HCEC 1CT (cell line): ENCODE data around the gene JPH2.

Source experiments
- DNase-seq: peaks from one replicate; pipeline ENCODE4 v3.0.0-alpha.2; 2017

Gene JPH2

DNA sequence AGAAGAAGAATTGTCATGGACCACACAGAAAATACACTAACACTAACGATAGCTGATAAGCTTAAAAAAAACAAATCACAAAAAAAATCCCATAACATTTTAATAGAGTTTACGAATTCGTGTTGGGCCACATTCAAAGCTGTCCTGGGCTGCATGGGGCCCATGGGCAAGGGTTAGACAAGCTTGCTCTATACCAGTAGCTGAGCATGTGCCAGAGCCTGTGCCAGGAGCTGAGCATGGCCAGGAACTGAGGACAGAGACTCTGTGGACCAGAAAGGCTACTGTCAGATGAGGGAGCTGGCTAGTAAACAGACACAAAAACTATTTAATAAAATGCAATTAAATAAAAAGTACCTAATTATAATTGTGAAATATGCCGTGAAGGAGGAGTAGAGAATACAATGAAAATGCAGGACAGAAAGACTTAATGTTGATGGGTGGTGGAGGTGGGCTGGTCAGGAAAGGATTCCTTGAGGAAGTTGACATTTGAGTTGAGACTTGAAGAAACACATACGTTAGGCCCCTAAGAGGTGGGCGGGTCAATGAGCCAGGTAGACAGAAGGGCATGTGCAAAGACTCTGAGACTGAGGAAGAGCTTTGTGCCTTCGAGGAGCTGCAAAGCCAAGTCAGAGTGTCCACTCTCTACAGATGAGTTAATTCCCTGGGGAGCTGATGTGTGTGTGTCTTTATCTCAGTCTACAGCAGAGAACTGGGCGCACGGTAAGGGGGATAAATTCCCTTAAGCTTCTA is 66.1 kb downstream of the JPH2 start:
- DNase-seq = no peak

DNA sequence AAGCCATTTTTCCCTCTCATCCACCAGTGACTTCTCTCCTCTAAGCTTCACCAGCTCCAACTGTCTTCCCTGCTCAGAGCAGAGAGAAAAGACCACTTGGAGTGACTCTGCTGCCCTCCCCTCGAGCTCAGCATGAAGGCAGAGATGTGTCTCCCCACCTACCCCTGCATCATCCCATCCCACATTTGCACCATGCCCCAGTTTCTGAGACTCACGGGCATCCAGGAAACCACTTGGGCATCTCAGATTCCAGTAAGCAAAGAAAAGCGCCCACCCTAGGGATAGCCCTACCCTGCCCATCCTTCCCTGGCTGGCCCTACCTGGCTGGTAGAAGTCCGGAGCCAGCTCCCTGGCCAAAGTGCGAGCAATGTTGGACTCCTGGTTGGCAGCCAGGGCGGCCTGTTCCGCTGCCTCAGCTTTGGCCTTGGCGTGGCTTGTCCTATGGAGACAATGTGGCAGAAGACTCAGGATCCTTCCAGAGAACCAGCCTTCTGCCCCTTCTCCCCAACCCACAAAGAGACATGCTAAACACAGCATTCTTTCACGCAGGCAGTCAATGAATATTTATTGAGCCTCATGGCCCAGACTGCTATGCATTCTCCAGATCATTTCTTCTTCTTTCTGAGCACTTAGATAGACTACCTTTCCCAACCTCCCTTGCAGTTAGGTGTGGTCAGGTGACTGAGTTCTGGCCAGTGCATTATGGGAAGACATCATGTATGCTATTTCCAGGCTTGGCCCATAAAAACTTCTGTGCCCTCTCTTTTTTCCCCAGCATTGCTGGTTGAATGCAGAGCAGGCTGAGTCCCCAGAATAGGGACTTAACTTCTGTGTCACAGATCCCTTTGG is 68.6 kb downstream of the JPH2 start:
- DNase-seq = no peak

DNA sequence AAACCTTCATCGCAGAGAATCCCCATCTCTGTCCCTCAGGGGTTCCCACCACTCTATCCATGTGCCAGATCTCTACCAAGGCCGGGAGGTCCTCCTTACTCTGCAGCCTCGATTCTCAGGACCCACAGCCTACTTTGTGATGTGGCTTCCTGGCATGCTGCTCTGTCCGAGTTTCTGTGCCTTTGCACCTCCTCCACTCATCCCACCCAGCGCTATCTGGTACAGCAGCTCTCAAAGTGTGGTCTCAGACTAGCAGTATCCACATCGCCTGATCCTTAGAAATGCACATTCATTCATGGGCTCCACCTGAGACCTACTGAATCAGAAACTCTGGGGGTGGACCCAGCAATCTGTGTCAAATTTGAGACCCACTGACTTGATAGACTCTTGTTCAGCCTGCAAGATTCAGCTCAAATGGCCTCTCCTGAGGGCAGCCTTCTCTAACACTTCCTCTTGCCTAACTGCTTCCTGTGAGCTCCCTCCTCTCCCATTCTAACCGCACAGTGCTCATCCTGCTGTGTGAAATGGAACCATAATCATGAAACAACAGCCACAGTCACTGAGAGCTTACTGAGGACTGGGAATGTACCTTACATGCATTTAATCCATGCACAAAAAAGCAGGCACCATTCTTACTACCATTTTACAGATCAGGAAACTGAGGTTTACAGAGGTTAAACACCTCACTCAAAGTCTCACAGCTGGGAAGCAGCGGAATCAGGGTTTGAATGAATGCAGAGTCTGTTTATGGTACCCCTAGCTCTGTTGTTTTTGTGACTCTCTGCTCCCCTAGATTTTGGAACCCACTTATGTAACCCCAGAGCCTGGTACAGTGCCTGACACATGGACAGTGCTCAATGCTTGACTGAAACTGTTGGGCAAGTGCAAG is 69.4 kb downstream of the JPH2 start:
- no peak for DNase-seq

DNA sequence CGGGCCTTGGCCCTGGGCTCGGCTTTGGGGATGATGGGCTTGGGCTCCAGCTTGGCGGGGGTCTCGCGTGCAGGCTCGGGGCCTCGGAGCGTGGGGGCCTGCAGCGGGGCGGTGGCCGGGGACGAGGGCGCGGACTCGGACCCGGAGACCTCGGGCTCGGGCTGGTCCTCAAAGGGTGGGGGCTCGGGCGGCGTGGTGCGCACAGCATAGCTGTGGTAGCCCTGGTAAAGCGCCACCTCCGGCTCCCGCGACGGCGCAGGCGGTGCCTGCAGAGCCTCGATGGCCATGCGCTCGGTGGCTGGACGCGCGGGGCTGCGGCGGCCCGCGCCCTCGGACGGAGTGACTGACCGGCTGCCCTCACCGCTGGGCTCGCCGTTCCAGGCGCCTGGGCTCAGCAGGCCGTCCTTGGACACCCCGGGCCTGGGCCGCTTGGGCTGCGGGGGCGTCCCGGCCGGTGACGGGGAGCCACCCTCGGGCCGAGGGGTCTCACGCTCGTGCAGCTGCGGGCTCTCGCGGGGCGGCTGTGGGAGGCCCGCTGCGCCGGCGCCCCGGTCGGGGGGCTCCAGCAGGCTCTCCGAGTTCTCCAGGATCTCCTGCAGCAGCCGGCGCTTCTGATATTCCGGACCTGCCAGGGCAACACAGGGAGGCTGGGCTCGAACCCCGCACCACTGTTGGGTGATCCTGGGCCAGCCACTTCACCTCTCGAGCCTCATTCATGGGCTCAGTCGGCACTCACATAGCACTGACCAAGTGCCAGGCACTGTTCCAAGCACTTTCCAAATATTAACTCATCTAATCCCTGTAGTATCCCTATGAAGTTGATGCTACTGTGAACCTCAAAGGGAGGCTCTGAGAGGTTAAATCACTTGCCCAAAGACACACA is 71.0 kb downstream of the JPH2 start:
- no peak for DNase-seq

DNA sequence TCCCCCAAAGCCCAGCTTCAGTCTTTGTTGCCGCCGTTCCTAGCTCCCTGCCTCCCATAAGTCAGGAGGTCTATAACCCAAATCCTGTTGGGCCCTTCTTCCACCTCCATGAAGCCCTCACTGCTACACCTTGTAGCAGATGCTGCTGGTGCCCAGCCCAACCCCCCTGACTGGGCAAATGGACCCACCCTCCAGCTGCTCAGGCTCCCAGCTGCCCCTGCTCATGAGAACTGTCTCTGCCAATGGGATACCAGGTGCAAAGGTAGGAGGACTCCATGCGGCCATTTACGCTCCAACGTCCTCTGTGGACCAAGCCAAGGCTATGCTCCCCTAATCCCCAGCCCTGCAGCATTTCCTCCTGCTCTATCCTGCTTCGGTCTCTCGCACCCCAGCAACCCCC is 71.8 kb downstream of the JPH2 start:
- no peak for DNase-seq

DNA sequence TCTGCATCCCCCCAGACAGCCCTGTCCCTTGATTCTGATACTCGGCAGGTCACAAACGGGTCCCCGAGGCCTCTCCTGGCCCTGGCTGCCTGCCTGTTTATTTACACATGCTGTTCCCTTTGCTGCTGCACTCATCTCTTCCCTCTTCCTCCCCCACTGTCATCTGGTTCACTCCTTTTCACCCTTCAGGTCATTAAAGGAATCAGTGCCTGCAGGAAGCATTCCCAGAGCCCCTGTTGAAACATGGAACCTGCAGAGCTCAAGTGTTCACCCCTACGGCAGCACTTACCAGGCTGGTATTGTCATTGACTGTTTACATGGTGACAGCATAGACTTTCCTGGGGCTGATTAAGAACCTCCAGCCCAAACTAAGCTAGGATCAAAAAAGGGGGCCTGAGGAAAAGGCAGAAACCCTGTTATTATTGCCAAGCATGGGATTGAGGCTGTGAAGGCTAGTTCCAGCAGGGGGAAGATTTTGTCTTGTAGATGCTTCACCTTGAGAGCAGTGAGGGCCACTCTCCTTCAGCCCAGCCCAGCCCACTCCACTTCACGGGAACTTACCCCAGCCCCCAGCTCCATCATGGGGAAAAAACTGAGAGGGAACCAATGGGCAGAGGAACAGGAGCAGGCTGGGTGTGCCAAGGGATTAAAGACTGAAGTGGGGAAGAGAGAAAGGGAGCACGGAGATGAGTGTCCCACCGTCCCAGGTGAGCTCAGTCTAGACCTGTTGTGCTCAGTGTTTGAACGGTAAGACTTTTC is 73.2 kb downstream of the JPH2 start:
- DNase-seq = no peak

DNA sequence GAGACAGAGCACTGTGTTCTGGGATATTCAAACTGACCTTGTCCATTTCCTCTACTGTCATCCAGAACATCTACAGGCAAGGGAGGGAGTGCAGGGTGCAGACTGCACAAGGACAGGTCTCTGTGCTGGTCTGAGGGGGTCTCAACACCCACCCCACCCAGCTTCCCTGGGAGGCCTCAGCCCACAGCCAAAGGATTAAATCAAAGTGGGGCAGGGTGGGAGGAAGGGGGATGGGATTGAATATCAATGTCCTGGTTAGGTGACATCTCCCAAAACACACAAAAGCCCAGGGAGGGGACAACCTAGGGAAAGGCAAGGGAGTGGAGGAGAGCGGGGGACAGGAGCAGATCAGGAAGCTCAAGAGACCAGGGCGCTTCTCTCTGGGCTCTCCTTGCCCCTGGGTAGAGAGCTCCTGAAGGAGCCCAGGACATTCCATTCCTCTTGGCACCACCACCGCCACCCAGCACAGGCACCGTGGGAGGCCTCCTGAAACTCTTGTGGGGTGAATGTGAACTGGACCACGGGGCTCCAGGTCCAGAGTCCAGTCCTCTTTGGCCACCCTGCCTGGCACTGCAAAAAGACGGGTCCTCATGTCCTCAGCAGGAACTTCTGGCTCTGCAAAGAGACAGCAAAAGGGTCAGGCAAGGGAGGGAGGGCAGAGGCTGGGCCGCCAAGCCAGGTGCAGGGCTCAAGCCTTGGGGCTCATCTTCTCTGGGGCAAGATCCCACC is 73.9 kb downstream of the JPH2 start:
- no peak for DNase-seq

DNA sequence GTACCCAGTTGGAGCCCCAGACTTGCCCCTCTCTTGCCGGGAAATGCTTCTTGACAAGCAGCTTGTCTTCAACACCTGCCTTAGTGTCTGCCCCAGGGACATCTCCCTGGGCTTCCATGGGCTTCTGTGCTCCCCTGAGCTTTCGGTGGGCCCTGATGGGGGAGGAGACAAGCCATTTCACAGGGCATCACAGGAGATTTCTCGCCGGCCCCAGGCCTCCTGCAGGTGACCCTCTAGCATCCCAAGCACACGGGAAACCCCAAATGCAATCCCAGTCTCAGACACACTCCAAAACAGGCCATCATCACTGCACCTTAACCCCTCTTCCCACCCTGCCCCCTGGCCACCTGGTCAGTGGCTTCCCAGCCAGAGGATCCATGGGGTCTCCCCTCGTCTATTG is 74.5 kb downstream of the JPH2 start:
- no peak for DNase-seq

DNA sequence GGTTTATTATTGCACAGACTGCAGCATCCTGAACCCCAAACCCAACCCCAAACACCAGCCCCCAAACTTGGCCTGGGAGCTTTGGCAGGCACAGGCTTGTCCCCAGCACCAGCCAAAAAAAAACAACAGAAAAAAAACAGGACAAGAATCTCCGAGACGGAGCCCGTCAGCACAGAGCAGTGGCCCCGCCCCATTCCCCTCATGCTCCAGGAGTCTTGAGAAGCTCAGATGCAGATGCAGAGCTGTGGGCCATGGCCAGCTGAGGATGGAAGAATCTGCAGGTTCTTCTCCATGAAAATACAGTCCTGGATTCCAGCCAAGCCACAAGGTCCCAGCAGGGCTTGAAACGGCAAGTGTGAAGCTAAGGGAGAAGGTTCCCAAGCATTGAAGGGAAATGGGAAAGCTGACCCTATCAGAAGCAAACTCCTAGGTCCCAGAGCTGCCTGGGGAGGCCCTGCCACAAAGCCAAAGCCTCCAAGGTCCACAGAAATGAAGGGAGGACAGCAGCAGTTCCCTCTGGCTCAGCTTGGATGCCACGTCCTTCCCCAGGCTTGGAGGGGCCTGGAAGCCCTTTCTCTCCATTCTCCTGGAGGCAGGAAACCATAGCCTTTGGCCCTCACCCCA is 75.2 kb downstream of the JPH2 start:
- no peak for DNase-seq

DNA sequence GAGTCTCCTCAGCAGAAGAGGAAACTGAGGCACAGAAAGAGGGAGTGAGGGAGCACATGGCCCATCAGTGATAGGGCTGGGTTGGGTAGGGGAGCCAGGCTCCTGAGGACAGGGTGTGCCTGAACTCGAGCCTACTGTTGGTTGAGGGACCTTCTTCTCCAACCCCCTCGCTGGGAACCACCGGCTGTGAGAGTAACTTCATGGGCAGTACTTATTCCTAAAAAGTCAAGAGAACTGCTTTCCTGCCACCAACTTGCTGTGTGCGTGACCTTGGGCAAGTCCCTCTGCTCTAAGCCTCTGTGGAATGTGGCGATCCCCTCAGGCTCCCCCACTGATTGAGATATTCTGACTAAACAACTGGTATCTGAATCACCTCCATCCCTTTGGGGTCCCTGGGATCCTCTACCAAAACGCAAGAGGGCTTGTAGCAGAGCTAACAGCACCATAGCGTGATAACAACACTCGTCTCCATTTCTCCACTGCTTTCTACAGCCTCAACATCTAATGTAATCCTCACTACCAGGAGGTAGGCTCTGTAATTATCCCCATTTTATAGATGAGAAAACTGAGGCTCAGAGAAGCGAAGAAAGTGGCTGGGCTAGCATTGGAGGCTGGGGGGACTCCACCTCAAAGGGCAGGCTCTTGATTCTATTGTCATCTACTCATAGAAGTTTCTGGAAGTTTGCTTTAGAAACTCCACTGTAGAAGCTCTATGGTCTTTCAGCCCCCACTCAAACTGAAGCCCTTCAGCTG is 76.0 kb downstream of the JPH2 start:
- DNase-seq = no peak

DNA sequence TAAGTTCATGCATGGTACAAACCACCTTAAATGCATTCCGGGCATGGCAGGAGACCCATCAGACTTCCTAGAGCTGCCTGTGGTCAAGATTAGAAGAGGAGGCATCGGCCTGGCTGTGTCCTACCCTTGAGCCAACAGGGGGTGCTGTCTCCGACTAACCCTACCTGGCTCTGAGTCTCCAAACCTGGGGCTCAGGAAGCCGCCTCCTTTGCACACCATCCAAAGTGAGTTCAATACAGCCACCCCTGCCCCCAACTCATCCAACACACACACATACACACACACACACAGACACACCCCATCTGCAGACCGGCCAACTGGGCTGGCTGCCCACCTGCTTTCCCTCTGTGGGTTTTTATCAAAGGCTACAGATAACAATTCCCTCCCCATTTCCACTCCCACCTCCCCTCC is 77.0 kb downstream of the JPH2 start:
- no peak for DNase-seq

DNA sequence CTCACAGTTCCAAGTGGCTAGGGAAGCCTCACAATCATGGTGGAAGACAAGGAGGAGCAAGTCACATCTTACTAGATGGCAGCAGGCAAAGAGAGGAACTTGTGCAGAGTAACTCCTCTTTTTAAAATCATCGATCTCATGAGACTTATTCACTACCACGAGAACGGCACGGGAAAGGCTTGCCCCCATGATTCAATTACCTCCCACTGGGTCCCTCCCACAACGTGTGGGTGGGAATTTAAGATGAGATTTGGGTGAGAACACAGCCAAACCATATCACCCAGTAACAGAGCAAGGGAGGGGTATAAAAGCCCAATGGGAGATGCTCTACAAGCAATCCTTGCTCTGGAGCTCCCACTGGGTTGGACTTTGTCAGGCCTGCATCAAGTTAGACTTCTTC is 80.4 kb downstream of the JPH2 start:
- no peak for DNase-seq

DNA sequence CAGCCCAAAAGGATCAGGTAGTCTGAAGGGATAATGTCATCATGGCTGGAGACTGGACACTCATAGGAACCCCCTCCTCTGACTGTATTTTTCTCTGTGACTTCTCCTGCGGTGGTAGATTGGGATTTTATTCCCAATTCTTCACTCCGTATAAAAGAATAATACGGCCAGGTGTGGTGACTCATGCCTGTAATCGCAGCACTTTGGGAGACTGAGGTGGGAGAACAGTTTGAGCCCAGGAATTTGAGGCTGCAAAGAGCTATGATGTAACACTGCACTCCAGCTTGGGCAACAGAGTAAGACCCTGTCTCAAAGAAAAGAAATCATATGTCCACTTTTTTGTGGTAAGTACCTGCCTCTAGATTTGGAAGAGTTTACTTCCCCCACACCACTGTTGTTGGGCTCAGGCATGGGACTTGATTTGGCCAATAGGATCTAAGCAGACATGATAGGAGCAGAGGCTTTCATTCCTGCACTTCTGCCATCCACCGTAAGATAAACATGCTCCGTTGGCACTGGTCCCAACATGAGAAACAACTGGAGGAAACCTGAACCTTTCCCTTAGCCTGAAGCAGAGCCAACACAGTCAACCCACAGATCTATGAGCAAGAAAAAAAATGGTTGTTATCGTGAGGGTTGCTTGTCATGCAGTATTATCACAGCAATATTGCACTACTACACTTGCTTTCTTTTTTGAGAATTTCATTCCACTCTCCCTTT is 82.0 kb downstream of the JPH2 start:
- DNase-seq = peak; percentile 47

DNA sequence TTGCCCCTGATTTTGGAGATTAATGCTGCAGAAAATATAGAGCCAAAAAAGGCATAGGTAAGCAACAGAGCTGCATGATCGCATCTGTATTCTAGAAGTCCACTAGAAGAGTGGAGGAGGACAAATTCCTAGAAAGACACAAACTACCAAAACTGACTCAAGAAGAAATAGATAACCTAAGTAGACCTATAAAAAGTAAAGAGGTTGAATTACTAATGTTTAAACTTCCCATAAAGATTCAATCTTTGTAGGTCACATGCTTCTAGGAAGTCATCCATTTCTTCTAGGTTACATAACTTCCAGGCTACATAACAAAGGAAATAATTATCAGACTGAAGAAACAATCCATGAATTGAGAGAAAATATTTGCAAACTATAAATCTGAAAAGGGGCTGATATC is 84.4 kb downstream of the JPH2 start:
- DNase-seq = no peak

DNA sequence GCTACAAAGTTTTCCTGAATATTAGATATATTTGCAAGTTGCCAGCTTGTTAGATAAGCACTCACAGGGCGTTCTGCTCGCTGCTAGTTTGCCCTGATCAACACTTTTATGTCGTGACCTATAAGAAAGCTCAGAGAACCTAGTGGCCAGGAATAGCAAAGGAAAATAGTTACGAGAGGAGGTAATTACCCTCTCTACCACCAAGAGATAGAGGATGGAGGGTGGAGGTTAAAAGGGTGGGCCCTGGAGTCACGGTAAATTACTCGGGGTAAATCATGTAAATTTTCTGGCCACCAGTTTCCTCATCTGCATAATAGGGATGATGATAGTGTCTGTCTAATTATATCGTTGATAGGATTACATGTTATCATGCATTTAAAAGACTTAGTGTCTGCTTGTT is 87.2 kb downstream of the JPH2 start:
- DNase-seq = no peak

DNA sequence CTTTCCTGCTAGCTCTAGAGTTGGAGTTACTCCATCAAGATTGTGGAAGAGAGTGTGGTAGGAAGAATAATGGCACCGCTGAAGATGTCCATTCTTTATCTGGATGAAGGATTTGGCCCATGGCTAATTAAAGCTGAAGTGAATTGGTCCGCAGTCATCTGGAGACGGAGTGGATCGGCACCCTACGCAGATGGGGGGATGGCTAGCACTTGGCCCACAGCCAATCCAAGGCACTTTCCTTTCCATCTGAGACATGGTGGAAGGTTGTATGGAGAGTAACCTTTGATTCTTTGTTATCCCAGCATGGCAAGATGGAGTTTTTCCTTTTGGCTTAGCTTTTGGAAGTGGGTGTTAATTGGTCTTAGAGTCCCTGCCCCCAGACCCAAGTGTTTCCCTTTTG is 88.3 kb downstream of the JPH2 start:
- no peak for DNase-seq

DNA sequence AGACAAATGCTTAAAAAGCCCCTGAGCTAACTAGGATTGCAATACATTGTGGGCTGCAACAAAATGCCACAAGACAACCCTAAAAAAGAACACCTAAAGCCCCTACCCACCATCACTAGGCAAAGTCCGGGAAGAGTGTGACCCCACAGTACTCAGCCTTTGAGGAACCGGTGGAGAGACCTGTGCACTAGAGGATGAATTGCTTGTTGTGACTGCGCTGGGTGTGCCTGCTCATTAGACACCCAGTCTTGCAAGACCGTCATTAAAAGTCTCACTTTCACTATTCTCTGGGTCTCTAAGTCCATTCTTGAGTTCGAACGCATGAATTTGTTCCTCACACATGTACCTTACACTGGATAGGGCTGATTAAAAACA is 88.7 kb downstream of the JPH2 start:
- DNase-seq = no peak

DNA sequence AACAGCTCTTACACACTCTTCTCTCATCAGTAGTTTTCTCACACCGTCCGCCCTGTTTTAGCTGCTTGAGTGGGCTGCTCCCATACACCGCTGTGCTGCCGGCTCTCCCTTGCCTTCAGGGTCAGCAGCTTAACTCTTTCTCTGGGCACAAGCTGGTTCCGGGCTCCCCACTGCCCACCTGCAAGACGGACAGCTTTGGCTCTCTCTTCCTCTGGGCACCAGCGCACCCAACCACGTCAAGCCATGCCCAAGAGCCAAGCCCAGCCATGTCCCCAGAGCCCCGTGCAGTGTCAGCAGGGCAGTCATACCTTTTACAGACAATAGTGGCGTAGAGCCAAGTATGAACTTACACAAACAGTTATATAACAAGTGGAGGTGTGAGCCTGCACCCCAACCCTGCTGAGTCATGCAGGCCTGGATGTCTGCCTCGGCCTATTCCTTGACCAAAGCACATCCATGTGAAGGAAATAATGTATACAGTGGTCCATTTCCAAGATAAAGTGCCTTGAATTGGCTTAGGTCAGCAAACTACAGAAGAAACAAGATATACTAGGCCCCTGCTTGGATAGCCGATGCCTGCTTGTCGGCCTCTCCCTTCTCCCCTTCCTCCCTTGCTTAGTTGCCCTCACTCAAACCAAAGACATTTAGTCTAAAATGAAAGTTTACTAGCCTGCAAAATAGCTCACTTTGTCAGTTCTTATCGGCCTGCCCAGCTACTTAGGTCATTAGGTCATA is 89.3 kb downstream of the JPH2 start:
- DNase-seq = no peak
